ENCODE results near the gene RTN4R.

Gene RTN4R

GRCh38 chr22:20291604-20292063 is 23.5 kb upstream of the RTN4R start:
- no peak for TF ChIP-seq TAF1 (IDR thresholded peaks at IDR 0.05; ENCODE audit: borderline replicate concordance, insufficient read depth, low read length)
- no peak for TF ChIP-seq SIN3A (IDR thresholded peaks at IDR 0.05; ENCODE audit: borderline replicate concordance, insufficient read depth, low read length)
- no peak for TF ChIP-seq REST (IDR thresholded peaks at IDR 0.05; ENCODE audit: insufficient read depth in 1 of 2, low read depth in 2 of 2, low read length in 2 of 2)
- TF ChIP-seq FOXP2 (optimal IDR thresholded peaks at IDR 0.05; ENCODE audit: borderline replicate concordance, extremely low read depth, extremely low read length, insufficient read depth): no peak
- TF ChIP-seq POLR2AphosphoS5 (IDR thresholded peaks at IDR 0.05; ENCODE audit: low read depth, low read length): no peak

- TF ChIP-seq POLR2AphosphoS5 (IDR thresholded peaks at IDR 0.05; ENCODE audit: low read depth, low read length) (no peak), TAF1 (IDR thresholded peaks at IDR 0.05; ENCODE audit: borderline replicate concordance, insufficient read depth, low read length) (no peak), SIN3A (IDR thresholded peaks at IDR 0.05; ENCODE audit: borderline replicate concordance, insufficient read depth, low read length) (no peak), FOXP2 (optimal IDR thresholded peaks at IDR 0.05; ENCODE audit: borderline replicate concordance, extremely low read depth, extremely low read length, insufficient read depth) (no peak), REST (IDR thresholded peaks at IDR 0.05; ENCODE audit: insufficient read depth in 1 of 2, low read depth in 2 of 2, low read length in 2 of 2) (no peak)
Observed at GRCh38 chr22:20291249-20291586, 23.1 kb upstream of the RTN4R start.

GRCh38 chr22:20290578-20291248 is 22.6 kb upstream of the RTN4R start:
- TF ChIP-seq REST (IDR thresholded peaks at IDR 0.05; ENCODE audit: insufficient read depth in 1 of 2, low read depth in 2 of 2, low read length in 2 of 2) (no peak), SIN3A (IDR thresholded peaks at IDR 0.05; ENCODE audit: borderline replicate concordance, insufficient read depth, low read length) (no peak), TAF1 (IDR thresholded peaks at IDR 0.05; ENCODE audit: borderline replicate concordance, insufficient read depth, low read length) (no peak), POLR2AphosphoS5 (IDR thresholded peaks at IDR 0.05; ENCODE audit: low read depth, low read length) (no peak), FOXP2 (optimal IDR thresholded peaks at IDR 0.05; ENCODE audit: borderline replicate concordance, extremely low read depth, extremely low read length, insufficient read depth) (no peak)

GRCh38 chr22:20290045-20290392 is 21.9 kb upstream of the RTN4R start:
- no peak for TF ChIP-seq REST (IDR thresholded peaks at IDR 0.05; ENCODE audit: insufficient read depth in 1 of 2, low read depth in 2 of 2, low read length in 2 of 2)
- no peak for TF ChIP-seq SIN3A (IDR thresholded peaks at IDR 0.05; ENCODE audit: borderline replicate concordance, insufficient read depth, low read length)
- TF ChIP-seq TAF1 (IDR thresholded peaks at IDR 0.05; ENCODE audit: borderline replicate concordance, insufficient read depth, low read length): no peak
- no peak for TF ChIP-seq FOXP2 (optimal IDR thresholded peaks at IDR 0.05; ENCODE audit: borderline replicate concordance, extremely low read depth, extremely low read length, insufficient read depth)
- no peak for TF ChIP-seq POLR2AphosphoS5 (IDR thresholded peaks at IDR 0.05; ENCODE audit: low read depth, low read length)

Measured in PFSK-1 (cell line).